Frontal cortex (tissue), 4 donors: Measurements from ENCODE around the gene C9orf50. TPM values are rescaled to one million over a fixed set of nuclear protein-coding genes. Genes with fewer than 3 reads are reported as not detected.
A peak's percentile ranks its signal among the peaks of the same experiment; 100 is the strongest.
"Not testable (repeated sequence)": the region's sequence is repeated elsewhere in the genome, so short reads cannot be mapped to it uniquely, and the experiment has no call there.

Source experiments
- DNase-seq, 2 donors: peaks; one replicate each; pipeline ENCODE4 v3.0.0; 2012; ENCODE audit warnings: low spot score in 2 of 2
- FAIRE-seq: peaks from 2 replicates; lab custom pipeline; 2012; peaks lifted over from hg19 to GRCh38; lab: Jason Lieb, UNC
- total RNA-seq: library from RNA; depleted of rRNA; stranded (reverse); fragments of >200 nt; gene quantifications from one replicate; pipeline ENCODE4 v1.2.3, GENCODE V29; 2014
- donor health status: control.
- donor health status: control.
- donor health status: control.

C9orf50 gene
- total RNA-seq, 1 donor from 2014 or later = not detected

- no peak for FAIRE-seq
- no peak for DNase-seq
Observed at GRCh38 chr9:129649726-129650679, 29.1 kb upstream of the C9orf50 start.

GRCh38 chr9:129648764-129649115 is 27.8 kb upstream of the C9orf50 start:
- DNase-seq (no peak), FAIRE-seq (no peak)

- no peak for FAIRE-seq
- no peak for DNase-seq
Observed at GRCh38 chr9:129648092-129648763, 27.3 kb upstream of the C9orf50 start.

- DNase-seq (no peak), FAIRE-seq (no peak)
Observed at GRCh38 chr9:129647635-129648034, 26.7 kb upstream of the C9orf50 start.

GRCh38 chr9:129646654-129647053 is 25.8 kb upstream of the C9orf50 start:
- FAIRE-seq (no peak), DNase-seq (no peak)

- FAIRE-seq = no peak
- DNase-seq = no peak
Observed at GRCh38 chr9:129646252-129646651, 25.4 kb upstream of the C9orf50 start.

- FAIRE-seq (no peak), DNase-seq (no peak)
Observed at GRCh38 chr9:129644902-129645301, 24.0 kb upstream of the C9orf50 start.

GRCh38 chr9:129644365-129644764 is 23.5 kb upstream of the C9orf50 start:
- no peak for FAIRE-seq

GRCh38 chr9:129643706-129644105 is 22.8 kb upstream of the C9orf50 start:
- FAIRE-seq = no peak

More at GRCh38 chr9:129644365-129644764, 23.5 kb upstream of the C9orf50 start:
- DNase-seq = no peak

GRCh38 chr9:129641750-129642585 is 21.1 kb upstream of the C9orf50 start, which contains the start of gene ASB6:
TSS of gene ASB6 (minus strand) at chr9:129642151. CDS start at chr9:129641999, 152 bp downstream.
- FAIRE-seq (no peak), DNase-seq (peak; percentile 99 to 100)

More at GRCh38 chr9:129643706-129644105, 22.8 kb upstream of the C9orf50 start:
- no peak for DNase-seq

GRCh38 chr9:129640871-129641749 is 20.2 kb upstream of the C9orf50 start:
- no peak for DNase-seq
- FAIRE-seq = no peak

- FAIRE-seq = no peak
- no peak for DNase-seq
Observed at GRCh38 chr9:129640086-129640870, 19.4 kb upstream of the C9orf50 start.

- no peak for DNase-seq
- FAIRE-seq = no peak
Observed at GRCh38 chr9:129639756-129640085, 18.8 kb upstream of the C9orf50 start.

GRCh38 chr9:129639034-129639630 is 18.2 kb upstream of the C9orf50 start:
- FAIRE-seq = no peak
- DNase-seq = no peak

- FAIRE-seq (no peak), DNase-seq (no peak)
Observed at GRCh38 chr9:129637673-129638439, 17.0 kb upstream of the C9orf50 start.

- no peak for DNase-seq
- FAIRE-seq = no peak
Observed at GRCh38 chr9:129637102-129637501, 16.2 kb upstream of the C9orf50 start.

- not testable (repeated sequence) for FAIRE-seq, DNase-seq
Observed at GRCh38 chr9:129636343-129636742, 15.4 kb upstream of the C9orf50 start.
